ENCODE measurements around the gene PRSS33. TPM values are rescaled to one million over a fixed set of nuclear protein-coding genes. Genes with fewer than 3 reads are reported as not detected.

The PRSS33 gene
- polyA plus RNA-seq, 1 donor = not detected

GRCh38 chr16:2777903-2778629 lies 9.3 kb downstream of the PRSS33 start:
- DNase-seq (ENCODE audit: low read depth) = no peak

DNA sequence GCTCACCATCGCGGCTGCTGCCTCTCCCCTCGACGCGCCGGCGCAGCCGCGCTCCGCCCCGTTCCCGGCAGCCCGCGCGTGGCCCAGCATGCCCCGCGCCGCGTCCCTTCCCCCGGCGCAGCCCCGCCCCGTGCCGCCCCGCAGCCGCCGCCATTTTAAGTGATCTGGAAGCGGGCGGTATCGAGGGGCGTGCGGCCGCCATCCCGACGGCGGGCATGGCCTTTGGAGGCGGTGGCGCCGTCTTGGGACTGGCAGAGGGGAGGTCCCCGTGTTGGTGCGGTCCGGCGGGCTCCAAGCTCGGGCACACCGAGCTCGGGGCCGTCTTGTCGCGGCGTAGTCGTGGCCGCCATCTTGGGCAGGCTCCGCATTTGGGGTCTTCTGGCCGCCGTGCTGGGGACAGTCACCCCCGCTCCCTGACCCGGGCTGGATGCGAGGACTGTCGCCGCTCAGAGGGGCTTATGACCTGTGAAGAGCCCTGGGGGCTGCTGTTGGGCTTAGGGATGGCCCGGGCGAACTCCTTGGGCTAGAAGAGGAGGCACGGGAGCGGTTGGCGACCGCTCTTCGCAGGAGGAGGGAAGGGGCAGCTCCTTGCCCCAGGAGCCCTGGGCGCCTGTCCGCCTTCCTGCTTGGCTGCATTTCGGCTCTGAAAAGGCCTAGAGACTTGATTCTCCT lies 10.0 kb downstream of the PRSS33 start, which contains the start of gene ELOB:
Gene ELOB, minus strand, starts transcription at position 50 of the 672 bp plus-strand sequence. Its CDS starts 41 bp downstream, at position 9.
- DNase-seq (ENCODE audit: low read depth) = peak; percentile 74

GRCh38 chr16:2776500-2777139 lies 10.7 kb downstream of the PRSS33 start:
- no peak for DNase-seq (ENCODE audit: low read depth)

GRCh38 chr16:2775765-2776499 lies 11.4 kb downstream of the PRSS33 start:
- no peak for DNase-seq (ENCODE audit: low read depth)

DNA sequence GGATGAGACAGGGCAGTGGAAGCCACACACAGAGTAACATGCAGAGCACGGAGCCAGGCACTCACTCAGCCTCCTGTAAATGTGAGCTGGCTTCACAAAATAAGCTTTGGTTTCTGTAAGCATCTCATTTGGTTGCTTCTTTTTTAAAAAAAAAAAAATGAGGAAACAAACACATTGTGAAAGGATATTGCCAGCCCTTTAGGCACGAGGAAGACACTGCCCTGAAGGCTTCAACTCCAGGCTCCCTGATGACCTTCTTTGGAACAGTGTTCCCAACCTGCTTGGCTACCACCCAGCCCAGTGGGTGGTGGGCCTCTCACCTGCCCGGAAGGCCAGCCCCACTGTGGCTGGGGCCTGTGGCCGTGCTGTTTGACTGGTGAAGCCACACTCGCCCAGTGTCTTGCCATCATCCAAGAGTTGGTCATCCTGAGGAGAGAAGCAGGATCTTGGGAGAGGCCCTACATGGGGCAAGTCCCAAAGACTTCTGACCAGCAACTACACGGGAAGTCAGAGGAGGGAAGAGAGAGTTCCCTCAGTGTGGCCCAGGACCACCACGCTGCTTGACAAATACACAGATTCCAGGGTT lies 12.1 kb downstream of the PRSS33 start:
- DNase-seq (ENCODE audit: low read depth) = no peak

DNA sequence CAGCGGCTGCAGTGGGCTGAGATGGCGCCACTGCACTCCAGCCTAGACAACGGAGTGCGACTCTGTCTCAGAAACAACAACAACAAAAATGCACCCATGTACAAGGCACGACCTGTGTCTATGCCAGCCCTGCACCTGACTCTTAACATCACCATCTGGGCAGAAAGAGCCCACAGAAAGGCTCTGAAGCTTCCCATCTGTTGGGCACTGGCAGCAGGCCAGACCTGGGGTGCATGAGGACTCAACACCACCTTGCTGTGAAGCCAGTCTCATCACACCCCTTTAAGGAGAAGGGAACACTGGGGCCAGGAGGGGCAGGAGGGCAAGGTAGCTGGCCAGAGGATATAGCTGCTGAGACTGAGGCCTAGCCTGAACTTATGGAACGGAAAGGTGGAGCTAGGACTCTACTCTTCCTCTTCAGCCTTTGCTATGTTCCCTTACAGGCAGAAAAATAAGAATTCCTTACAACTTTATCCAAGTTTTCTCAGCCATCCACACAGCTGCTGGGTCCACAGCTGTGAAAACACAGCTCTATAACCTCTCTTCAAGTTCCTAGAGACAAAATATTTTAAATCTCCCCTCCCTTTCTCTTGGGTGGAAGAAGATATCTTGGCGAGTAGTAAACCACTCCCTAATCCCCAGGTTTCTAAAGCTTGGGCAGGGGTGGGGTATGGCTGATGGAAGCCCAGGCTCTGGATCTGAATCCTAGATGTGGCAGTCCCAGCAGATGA lies 13.0 kb downstream of the PRSS33 start:
- DNase-seq (ENCODE audit: low read depth) = no peak

- no peak for DNase-seq (ENCODE audit: low read depth)
Measured at GRCh38 chr16:2773188-2773968, 14.0 kb downstream of the PRSS33 start.

GRCh38 chr16:2771496-2772402 lies 15.6 kb downstream of the PRSS33 start:
- no peak for DNase-seq (ENCODE audit: low read depth)

- no peak for DNase-seq (ENCODE audit: low read depth)
Measured at GRCh38 chr16:2770057-2770951, 17.1 kb downstream of the PRSS33 start.

GRCh38 chr16:2769675-2770056 lies 17.7 kb downstream of the PRSS33 start:
- no peak for DNase-seq (ENCODE audit: low read depth)

DNA sequence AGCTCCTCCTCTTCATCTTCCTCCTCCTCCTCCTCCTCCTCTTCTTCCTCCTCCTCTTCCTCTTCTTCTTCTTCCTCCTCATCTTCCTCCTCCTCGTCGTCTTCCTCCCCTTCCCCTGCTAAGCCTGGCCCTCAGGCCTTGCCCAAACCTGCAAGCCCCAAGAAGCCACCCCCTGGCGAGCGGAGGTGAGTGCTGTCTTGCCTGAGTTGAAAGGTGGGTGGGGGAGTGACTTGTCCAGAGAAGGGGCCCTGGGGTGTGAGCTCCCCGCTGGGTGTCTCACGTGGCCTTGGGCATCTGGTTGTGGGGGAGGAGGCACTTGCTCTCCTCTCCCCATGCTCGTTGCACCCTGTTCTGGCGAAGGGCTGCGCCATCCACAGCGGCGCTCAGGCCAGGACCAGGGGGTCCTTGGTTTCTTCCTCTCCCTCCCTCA lies 18.2 kb downstream of the PRSS33 start:
- no peak for DNase-seq (ENCODE audit: low read depth)

DNA sequence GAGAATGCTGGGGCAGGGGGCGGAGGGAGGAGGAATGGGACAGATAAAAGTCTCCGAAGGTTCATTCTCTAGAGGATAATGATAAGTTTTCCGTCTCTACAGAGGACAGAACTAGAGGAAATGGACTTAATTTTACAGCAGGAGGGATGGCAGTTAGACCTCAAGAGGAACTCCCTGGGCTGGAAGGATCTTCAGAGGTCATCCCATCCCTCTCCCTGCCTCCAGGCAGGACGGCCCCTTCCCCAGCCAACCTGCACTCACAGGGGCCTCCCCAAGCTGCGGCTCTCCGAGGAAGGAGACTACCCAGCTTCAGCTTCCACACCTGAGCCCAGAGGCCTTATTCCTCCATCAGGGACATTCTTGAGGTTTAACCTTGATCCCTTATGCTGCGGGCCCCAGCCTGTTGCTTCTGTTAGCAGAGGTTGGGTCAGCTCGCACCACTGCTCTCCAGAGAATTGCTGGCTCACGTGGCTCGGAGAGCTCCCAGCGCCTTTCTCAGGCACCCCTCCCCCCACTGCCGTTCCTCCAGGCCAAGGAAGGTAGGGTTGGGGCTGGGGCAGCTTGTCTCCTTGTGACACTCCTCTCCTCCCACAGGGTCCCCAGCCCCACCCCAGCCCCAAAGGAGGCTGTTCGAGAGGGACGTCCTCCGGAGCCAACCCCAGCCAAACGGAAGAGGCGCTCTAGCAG lies 18.8 kb downstream of the PRSS33 start:
- DNase-seq (ENCODE audit: low read depth) = no peak

GRCh38 chr16:2767891-2768290 lies 19.5 kb downstream of the PRSS33 start:
- DNase-seq (ENCODE audit: low read depth) = no peak

DNA sequence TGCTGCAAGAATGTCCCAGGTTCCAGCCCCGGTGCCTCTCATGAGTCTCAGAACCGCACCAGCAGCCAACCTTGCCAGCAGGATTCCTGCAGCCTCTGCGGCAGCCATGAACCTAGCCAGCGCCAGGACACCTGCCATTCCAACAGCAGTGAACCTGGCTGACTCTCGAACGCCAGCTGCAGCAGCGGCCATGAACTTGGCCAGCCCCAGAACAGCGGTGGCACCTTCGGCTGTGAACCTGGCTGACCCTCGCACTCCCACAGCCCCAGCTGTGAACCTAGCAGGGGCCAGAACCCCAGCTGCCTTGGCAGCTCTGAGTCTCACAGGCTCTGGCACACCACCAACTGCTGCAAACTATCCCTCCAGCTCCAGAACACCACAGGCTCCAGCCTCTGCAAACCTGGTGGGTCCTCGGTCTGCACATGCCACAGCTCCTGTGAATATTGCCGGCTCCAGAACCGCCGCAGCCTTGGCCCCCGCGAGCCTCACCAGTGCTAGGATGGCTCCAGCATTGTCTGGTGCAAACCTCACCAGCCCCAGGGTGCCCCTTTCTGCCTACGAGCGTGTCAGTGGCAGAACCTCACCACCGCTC lies 20.1 kb downstream of the PRSS33 start:
- DNase-seq (ENCODE audit: low read depth) = no peak

- no peak for DNase-seq (ENCODE audit: low read depth)
Measured at GRCh38 chr16:2766430-2767139, 20.8 kb downstream of the PRSS33 start.
